Ishikawa (cell line): ENCODE results near the gene GIT1.

Source experiments
- CEBPB ChIP-seq: IDR thresholded peaks from 2 replicates; pipeline ENCODE4 v1.6.1; 2012
- CREB1 ChIP-seq: IDR thresholded peaks from 2 replicates; pipeline ENCODE4 v1.6.1; 2012; ENCODE audit warnings: low read depth
- EGR1 ChIP-seq: IDR thresholded peaks from 2 replicates; pipeline ENCODE4 v1.6.1; 2012
- EP300 ChIP-seq: IDR thresholded peaks from 2 replicates; pipeline ENCODE4 v1.6.1; 2012; ENCODE audit warnings: borderline replicate concordance
- FOXM1 ChIP-seq: IDR thresholded peaks from 2 replicates; pipeline ENCODE4 v1.6.1; 2012; ENCODE audit warnings: low read depth, borderline replicate concordance
- MAX ChIP-seq: IDR thresholded peaks from 2 replicates; pipeline ENCODE4 v1.6.1; 2012
- NFIC ChIP-seq: IDR thresholded peaks from 2 replicates; pipeline ENCODE4 v1.6.1; 2012
- RAD21 ChIP-seq: IDR thresholded peaks from 2 replicates; pipeline ENCODE4 v1.6.1; 2012; ENCODE audit warnings: low read depth
- REST ChIP-seq: IDR thresholded peaks from 2 replicates; pipeline ENCODE4 v1.6.1; 2012; ENCODE audit warnings: low read depth, mild to moderate bottlenecking
- TAF1 ChIP-seq: IDR thresholded peaks from 2 replicates; pipeline ENCODE4 v1.6.1; 2012; ENCODE audit warnings: low read depth, mild to moderate bottlenecking
- TCF12 ChIP-seq: IDR thresholded peaks from 2 replicates; pipeline ENCODE4 v1.6.1; 2012; ENCODE audit warnings: low read depth
- TEAD4 ChIP-seq: IDR thresholded peaks from 2 replicates; pipeline ENCODE4 v1.6.1; 2012
- USF1 ChIP-seq: IDR thresholded peaks from 2 replicates; pipeline ENCODE4 v1.6.1; 2012
- YY1 ChIP-seq: IDR thresholded peaks from 2 replicates; pipeline ENCODE4 v1.6.1; 2012; ENCODE audit warnings: low read depth
- ZBTB7A ChIP-seq: IDR thresholded peaks from 2 replicates; pipeline ENCODE4 v1.6.1; 2012; ENCODE audit warnings: low read depth

The GIT1 gene

GRCh38 chr17:29583324-29584248 is 5.9 kb downstream of the GIT1 start:
- no peak for TF ChIP-seq RAD21
- no peak for TF ChIP-seq EP300
- TF ChIP-seq TAF1, result no peak
- no peak for TF ChIP-seq NFIC
- TF ChIP-seq USF1, result no peak
- no peak for TF ChIP-seq TEAD4
- TF ChIP-seq EGR1, result no peak
- TF ChIP-seq FOXM1, result no peak
- no peak for TF ChIP-seq CREB1
- TF ChIP-seq REST, result no peak
- no peak for TF ChIP-seq CEBPB
- TF ChIP-seq TCF12, result no peak
- no peak for TF ChIP-seq YY1
- TF ChIP-seq ZBTB7A, result no peak

GRCh38 chr17:29582772-29583171 is 6.7 kb downstream of the GIT1 start:
- TF ChIP-seq TAF1, result no peak

- TF ChIP-seq TEAD4 (no peak), TCF12 (no peak), NFIC (no peak)
Measured at GRCh38 chr17:29582254-29582765, 7.1 kb downstream of the GIT1 start.

GRCh38 chr17:29581583-29582253 is 7.7 kb downstream of the GIT1 start:
- no peak for TF ChIP-seq CREB1
- TF ChIP-seq TEAD4, result no peak
- no peak for TF ChIP-seq MAX
- TF ChIP-seq FOXM1, result no peak
- TF ChIP-seq EP300, result no peak
- no peak for TF ChIP-seq RAD21
- no peak for TF ChIP-seq EGR1
- no peak for TF ChIP-seq CEBPB
- no peak for TF ChIP-seq YY1
- no peak for TF ChIP-seq USF1
- TF ChIP-seq TCF12, result no peak

GRCh38 chr17:29579866-29580771 is 9.3 kb downstream of the GIT1 start:
- no peak for TF ChIP-seq CEBPB
- TF ChIP-seq TCF12, result no peak
- no peak for TF ChIP-seq TAF1
- TF ChIP-seq RAD21, result peak; percentile 93
- peak; percentile 89 for TF ChIP-seq MAX
- no peak for TF ChIP-seq YY1
- TF ChIP-seq CREB1, result no peak
- peak; percentile 50; the same call in 1 of the 2 replicates for TF ChIP-seq USF1
- no peak for TF ChIP-seq NFIC

GRCh38 chr17:29578626-29579485 is 10.6 kb downstream of the GIT1 start:
- TF ChIP-seq TCF12 (no peak), EP300 (no peak), YY1 (no peak), REST (no peak), CREB1 (no peak), RAD21 (no peak), FOXM1 (no peak), TEAD4 (no peak), ZBTB7A (no peak)
